ENCODE data around the gene ACOT2. TPM values are rescaled to one million over a fixed set of nuclear protein-coding genes. Genes with fewer than 3 reads are reported as not detected.

The ACOT2 gene
- total RNA-seq, 4 donors from 2014 or later = 15.7 to 30.7 (median 21.1) TPM

DNA sequence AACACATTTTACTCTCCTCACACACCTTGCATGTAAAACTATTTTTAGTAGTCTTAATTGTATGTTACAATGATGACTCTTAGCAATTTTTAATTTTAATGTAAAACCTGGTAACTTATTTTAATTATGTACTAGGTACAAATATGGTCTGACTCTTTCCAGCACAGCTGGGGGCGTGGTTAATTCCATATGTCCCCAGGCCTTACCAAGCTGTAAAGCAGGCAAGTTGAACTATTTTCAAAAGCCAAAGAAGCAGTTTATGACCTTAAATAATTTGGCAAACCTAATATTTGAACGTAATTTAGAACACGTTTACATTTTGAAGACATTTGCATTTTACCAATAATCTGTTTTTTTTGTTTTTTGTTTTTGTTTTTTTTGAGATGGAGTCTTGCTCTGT lies 34.0 kb downstream of the ACOT2 start:
- no peak for TF ChIP-seq POLR2A (IDR thresholded peaks at IDR 0.05)
- TF ChIP-seq, protein P1, sequence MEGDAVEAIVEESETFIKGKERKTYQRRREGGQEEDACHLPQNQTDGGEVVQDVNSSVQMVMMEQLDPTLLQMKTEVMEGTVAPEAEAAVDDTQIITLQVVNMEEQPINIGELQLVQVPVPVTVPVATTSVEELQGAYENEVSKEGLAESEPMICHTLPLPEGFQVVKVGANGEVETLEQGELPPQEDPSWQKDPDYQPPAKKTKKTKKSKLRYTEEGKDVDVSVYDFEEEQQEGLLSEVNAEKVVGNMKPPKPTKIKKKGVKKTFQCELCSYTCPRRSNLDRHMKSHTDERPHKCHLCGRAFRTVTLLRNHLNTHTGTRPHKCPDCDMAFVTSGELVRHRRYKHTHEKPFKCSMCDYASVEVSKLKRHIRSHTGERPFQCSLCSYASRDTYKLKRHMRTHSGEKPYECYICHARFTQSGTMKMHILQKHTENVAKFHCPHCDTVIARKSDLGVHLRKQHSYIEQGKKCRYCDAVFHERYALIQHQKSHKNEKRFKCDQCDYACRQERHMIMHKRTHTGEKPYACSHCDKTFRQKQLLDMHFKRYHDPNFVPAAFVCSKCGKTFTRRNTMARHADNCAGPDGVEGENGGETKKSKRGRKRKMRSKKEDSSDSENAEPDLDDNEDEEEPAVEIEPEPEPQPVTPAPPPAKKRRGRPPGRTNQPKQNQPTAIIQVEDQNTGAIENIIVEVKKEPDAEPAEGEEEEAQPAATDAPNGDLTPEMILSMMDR (IDR thresholded peaks at IDR 0.05) = no peak
- no peak for DNase-seq (ENCODE audit: low spot score in 2 of 2)
- intact Hi-C loops (cut with DNase I; ENCODE audit: low total_unique reads) = no loop called here
- no peak overlapping the region for H3K4me3 ChIP-seq (ENCODE audit: low read depth, poor library complexity, severe bottlenecking)
- 43 to 44% methylated on average over 3 of the region's 3 CpGs for WGBS, 2 donors

DNA sequence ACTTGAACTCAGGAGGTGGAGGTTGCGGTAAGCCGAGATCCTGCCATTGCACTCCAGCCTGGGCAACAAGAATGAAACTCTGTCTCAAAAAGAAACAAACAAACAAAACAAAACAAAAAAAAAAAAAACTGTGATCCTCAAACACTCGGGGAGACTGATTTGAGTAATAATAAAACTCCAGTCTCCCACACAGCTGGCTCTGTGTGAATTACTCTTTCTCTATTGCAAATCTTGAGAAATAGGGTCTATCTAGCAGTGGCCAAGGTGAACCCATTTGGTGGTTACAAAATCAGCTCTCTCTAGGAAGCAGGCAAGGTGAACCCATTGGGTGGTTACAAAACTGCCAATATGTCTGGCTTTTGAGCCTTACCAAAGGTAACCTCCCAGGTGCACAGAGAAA lies 37.3 kb downstream of the ACOT2 start:
- no peak for TF ChIP-seq POLR2A (IDR thresholded peaks at IDR 0.05)
- 94 to 98% methylated on average over 3 of the region's 3 CpGs for WGBS, 2 donors
- intact Hi-C loops (cut with DNase I; ENCODE audit: low total_unique reads) = no loop called here
- no peak overlapping the region for H3K4me3 ChIP-seq (ENCODE audit: low read depth, poor library complexity, severe bottlenecking)
- no peak for DNase-seq (ENCODE audit: low spot score in 2 of 2)

DNA sequence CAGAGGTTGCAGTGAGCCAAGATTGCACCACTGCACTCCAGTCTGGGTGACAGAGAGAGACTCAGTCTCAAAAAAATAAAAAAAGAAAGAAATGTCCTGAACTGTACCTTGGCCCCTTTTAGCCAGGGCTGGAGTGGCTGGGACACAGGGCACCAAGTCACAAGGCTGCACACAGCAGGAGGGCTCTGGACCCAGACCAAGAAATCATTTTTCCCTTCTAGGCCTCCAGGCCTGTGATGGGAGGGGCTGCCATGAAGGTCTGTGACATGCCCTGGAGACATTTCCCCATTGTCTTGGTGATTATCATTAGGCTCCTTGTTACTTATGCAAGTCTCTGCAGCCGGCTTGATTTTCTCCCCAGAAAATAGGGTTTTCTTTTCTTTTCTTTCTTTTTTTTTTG lies 38.2 kb downstream of the ACOT2 start:
- intact Hi-C loops (cut with DNase I; ENCODE audit: low total_unique reads) = no loop called here
- H3K4me3 ChIP-seq (ENCODE audit: low read depth, poor library complexity, severe bottlenecking) = no peak overlapping the region
- DNase-seq (ENCODE audit: low spot score in 2 of 2) = no peak
- TF ChIP-seq, protein P1 (IDR thresholded peaks at IDR 0.05) = no peak
- no peak for TF ChIP-seq POLR2A (IDR thresholded peaks at IDR 0.05)
- WGBS, 2 donors = 75 to 81% methylated on average over 1 of the region's 1 CpG

DNA sequence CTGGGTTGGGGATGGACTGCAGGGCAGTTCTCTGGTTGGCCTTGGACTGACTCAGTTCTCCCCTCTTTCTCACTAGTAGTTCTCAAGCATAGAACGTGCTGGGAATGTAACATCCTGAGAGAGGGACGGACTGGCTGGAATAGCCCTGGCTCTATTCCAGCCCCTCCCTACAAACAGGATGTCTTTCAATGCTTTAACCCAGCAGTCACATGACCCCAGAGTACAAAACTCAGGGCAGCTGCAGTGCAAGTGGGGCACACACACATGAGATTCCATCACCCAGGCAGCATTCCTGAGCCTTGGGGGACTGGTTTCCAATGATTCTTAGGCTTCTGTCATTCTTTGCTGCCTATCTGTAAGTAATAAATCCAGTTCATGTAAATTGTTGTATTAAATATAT lies 41.7 kb downstream of the ACOT2 start:
- no peak overlapping the region for H3K4me3 ChIP-seq (ENCODE audit: low read depth, poor library complexity, severe bottlenecking)
- 39 to 46% methylated on average over 2 of the region's 2 CpGs for WGBS, 2 donors
- TF ChIP-seq POLR2A (IDR thresholded peaks at IDR 0.05) = no peak
- TF ChIP-seq, protein P1 (IDR thresholded peaks at IDR 0.05) = no peak
- intact Hi-C loops (cut with DNase I; ENCODE audit: low total_unique reads) = no loop called here
- no peak for DNase-seq (ENCODE audit: low spot score in 2 of 2)

DNA sequence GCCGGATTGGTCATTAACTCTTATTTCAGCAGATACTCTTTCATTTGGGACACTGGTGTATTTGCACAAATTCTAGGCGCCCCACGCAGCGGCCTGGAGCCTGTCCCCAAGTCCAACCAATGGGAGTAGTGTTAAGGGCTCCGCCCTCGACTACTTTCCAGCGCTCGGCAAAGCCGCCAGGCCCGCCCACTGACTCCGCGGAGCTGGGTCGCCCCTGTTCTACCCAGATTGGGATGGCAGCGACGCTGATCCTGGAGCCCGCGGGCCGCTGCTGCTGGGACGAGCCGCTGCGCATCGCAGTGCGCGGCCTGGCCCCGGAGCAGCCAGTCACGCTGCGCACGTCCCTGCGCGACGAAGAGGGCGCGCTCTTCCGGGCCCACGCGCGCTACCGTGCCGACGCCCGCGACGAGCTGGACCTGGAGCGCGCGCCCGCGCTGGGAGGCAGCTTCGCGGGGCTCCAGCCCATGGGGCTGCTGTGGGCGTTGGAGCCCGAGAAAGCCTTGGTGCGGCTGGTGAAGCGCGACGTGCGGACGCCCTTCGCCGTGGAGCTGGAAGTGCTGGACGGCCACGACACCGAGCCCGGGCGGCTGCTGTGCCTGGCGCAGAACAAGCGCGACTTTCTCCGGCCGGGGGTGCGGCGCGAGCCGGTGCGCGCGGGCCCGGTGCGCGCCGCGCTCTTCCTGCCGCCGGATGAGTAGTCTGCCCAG lies 43.5 kb downstream of the ACOT2 start, which contains the start of gene ACOT6:
TSS of gene ACOT6 (plus strand) at position 179 of the 707 bp plus-strand sequence. CDS start at position 234, 55 bp downstream.
- TF ChIP-seq, protein P1 (IDR thresholded peaks at IDR 0.05) = no peak
- TF ChIP-seq POLR2A (IDR thresholded peaks at IDR 0.05) = no peak
- WGBS, 2 donors = 0 to 1% methylated on average over 35 to 40 of the region's 84 CpGs
- peak; percentile 62 to 91 for DNase-seq (ENCODE audit: low spot score in 2 of 2)
- intact Hi-C loops (cut with DNase I; ENCODE audit: low total_unique reads) = no loop called here
- H3K4me3 ChIP-seq (ENCODE audit: low read depth, poor library complexity, severe bottlenecking) = peak within 1 kb of the TSS; percentile 44

DNA sequence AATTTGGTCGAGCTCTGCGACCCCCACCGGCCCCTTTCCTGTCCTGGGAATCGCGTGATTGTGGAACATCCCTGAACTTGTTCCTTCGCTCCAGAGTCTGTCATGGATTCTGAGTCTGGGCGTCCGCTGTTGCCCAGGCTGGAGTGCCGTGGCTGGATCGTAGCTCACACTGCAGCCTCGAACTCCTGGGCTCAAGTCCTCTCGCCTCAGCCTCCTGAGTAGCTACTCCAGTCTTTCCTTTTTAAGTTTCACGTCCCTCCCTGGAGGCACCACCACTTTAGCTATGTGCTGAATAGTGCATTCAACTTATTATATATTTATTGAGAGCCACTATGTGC lies 44.0 kb downstream of the ACOT2 start:
- H3K4me3 ChIP-seq (ENCODE audit: low read depth, poor library complexity, severe bottlenecking) = peak overlapping the region; percentile 44
- 2 to 4% methylated on average over 7 to 10 of the region's 13 CpGs for WGBS, 2 donors
- no peak for DNase-seq (ENCODE audit: low spot score in 2 of 2)
- TF ChIP-seq POLR2A (IDR thresholded peaks at IDR 0.05) = no peak
- TF ChIP-seq, protein P1 (IDR thresholded peaks at IDR 0.05) = no peak
- intact Hi-C loops (cut with DNase I; ENCODE audit: low total_unique reads) = no loop called here
